ENCODE measurements around the gene ELOVL2. TPM values are rescaled to one million over a fixed set of nuclear protein-coding genes. Genes with fewer than 3 reads are reported as not detected.

Gene ELOVL2
- total and polyA plus RNA-seq, 7 donors: 0.16 to 0.83 (median 0.41) TPM; not detected in 2

GRCh38 chr6:11053307-11053706, 9.2 kb upstream of the ELOVL2 start:
- Histone ChIP-seq H3K4me3 (no peak overlapping the region), H3K4me1 (no peaks in the 10 kb centered on the region), H3K36me3 (no peaks in the 10 kb centered on the region), H3K27ac (no peak overlapping the region), H3K9me3 (no peaks in the 10 kb centered on the region), H3K27me3 (peaks cover 0 to 24% (median 4%) of the 10 kb centered on the region in 3 donors)
- no peak for DNase-seq
- intact Hi-C loops (cut with DNase I): no loop called here
- whole genome bisulfite sequencing, 2 donors: 75 to 83% methylated on average over 5 of the region's 5 CpGs
- TF ChIP-seq POLR2A (IDR thresholded peaks at IDR 0.05) (no peak), EP300 (IDR thresholded peaks at IDR 0.05) (no peak), CTCF (IDR thresholded peaks at IDR 0.05) (no peak), POLR2AphosphoS5 (IDR thresholded peaks at IDR 0.05) (no peak)

- TF ChIP-seq POLR2A (IDR thresholded peaks at IDR 0.05) (no peak), EP300 (IDR thresholded peaks at IDR 0.05) (no peak), POLR2AphosphoS5 (IDR thresholded peaks at IDR 0.05) (no peak), CTCF (IDR thresholded peaks at IDR 0.05) (no peak)
- intact Hi-C loops (cut with DNase I): no loop called here
- peaks cover 2 to 50% (median 25%) of the 10 kb centered on the region in 3 donors for H3K27me3 ChIP-seq
- no peaks in the 10 kb centered on the region for H3K9me3 ChIP-seq
- H3K27ac ChIP-seq: no peak overlapping the region
- no peak for DNase-seq
- no peaks in the 10 kb centered on the region for H3K4me1 ChIP-seq
- no peaks in the 10 kb centered on the region for H3K36me3 ChIP-seq
- no peak overlapping the region for H3K4me3 ChIP-seq
- WGBS, 2 donors: 65 to 66% methylated on average over 2 of the region's 2 CpGs
These were observed 6.6 kb upstream of the ELOVL2 start for GRCh38 chr6:11050731-11051130.

GRCh38 chr6:11044712-11045167, 635 bp upstream of the ELOVL2 start:
- H3K9me3 ChIP-seq: no peaks in the 10 kb centered on the region
- TF ChIP-seq POLR2A (IDR thresholded peaks at IDR 0.05) (no peak), POLR2AphosphoS5 (IDR thresholded peaks at IDR 0.05) (no peak), EP300 (IDR thresholded peaks at IDR 0.05) (no peak), CTCF (IDR thresholded peaks at IDR 0.05) (no peak)
- H3K27ac ChIP-seq: no peak overlapping the region
- peaks cover 0 to 14% (median 11%) of the 10 kb centered on the region in 4 donors for H3K4me1 ChIP-seq
- WGBS, 2 donors: 35 to 61% methylated on average over 23 of the region's 23 CpGs
- H3K27me3 ChIP-seq: peaks cover 24 to 94% (median 56%) of the 10 kb centered on the region in 3 donors
- H3K4me3 ChIP-seq: peak overlapping the region in 3 of 4 donors; percentile 45 to 57 (median 55)
- H3K36me3 ChIP-seq: no peaks in the 10 kb centered on the region
- intact Hi-C loops (cut with DNase I): no loop called here
- DNase-seq: no peak

- H3K27me3 ChIP-seq: peaks cover 24 to 93% (median 53%) of the 10 kb centered on the region in 3 donors
- WGBS, 2 donors: 2 to 3% methylated on average over 49 of the region's 49 CpGs
- no peaks in the 10 kb centered on the region for H3K36me3 ChIP-seq
- DNase-seq: no peak
- intact Hi-C loops (cut with DNase I): no loop called here
- TF ChIP-seq POLR2AphosphoS5 (IDR thresholded peaks at IDR 0.05): no peak
- TF ChIP-seq POLR2A (IDR thresholded peaks at IDR 0.05): no peak
- TF ChIP-seq EP300 (IDR thresholded peaks at IDR 0.05): no peak
- TF ChIP-seq CTCF (IDR thresholded peaks at IDR 0.05): no peak
- no peak overlapping the region for H3K27ac ChIP-seq
- no peaks in the 10 kb centered on the region for H3K9me3 ChIP-seq
- H3K4me3 ChIP-seq: peak overlapping the region; percentile 11 to 57 (median 50)
- peaks cover 0 to 14% (median 11%) of the 10 kb centered on the region in 4 donors for H3K4me1 ChIP-seq
These were observed 636 bp downstream of the ELOVL2 start for GRCh38 chr6:11043378-11043960.

Measured in sigmoid colon (tissue), 7 donors.